ENCODE results near the gene ANO1.

- TF ChIP-seq GATA2 (IDR thresholded peaks at IDR 0.05; ENCODE audit: low read depth, low read length) (no peak), GATA3 (IDR thresholded peaks at IDR 0.05; ENCODE audit: low read depth, low read length) (no peak)
Measured at GRCh38 chr11:70220920-70221319, 142.8 kb downstream of the ANO1 start.

Data from SH-SY5Y (cell line).